ENCODE data around the gene SGTA. TPM values are rescaled to one million over a fixed set of nuclear protein-coding genes. Genes with fewer than 3 reads are reported as not detected.

The SGTA gene
- total RNA-seq, 1 donor from 2014 or later = 31.6 TPM

DNA sequence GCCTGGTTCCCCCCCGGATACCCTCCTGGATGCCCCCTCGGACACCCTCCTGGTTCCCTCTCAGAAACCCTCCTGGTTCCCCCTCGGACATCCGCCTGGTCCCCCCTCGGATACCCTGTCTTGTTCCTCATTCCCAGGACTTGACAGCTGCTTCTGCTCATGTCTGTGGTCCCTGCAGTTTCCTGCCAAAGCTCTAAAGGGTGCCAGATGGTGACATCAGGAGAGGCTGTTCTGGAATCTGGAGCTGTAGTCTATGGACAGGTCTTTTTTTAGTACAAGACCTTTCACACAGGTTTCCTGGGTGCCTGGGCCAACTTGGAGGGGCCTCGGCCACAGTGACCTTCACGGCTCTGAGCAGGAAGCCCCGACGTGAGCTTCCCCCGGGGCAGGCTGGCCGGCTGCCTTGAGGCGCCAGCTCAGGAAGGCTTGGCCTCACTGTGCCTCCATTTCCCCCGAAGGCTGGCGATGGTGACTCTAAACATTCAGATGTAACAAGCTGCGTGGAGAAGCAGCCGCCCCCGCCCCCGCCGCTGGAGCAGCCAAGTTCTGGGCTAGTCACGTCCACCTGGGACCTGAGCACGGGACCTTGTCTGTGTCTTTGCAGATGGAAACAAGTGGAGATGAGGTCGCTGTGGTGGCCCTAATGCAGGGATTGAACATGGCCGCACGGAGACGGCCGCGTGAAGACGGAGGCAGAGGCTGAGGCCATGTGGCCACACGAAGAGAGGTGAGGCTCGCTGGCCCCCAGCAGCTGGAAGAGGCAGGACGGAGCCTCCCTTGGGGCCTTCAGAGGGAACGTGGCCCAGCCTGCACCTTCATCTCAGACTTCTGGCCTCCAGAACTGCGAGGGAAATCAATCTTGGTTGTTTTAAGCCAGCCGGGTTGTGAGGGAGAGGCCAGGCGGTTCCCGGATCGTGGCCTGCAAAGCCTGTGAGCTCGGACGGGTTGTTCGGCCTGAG is 12.7 kb downstream of the SGTA start:
- no peak for DNase-seq (ENCODE audit: low read depth in 2 of 2)

DNA sequence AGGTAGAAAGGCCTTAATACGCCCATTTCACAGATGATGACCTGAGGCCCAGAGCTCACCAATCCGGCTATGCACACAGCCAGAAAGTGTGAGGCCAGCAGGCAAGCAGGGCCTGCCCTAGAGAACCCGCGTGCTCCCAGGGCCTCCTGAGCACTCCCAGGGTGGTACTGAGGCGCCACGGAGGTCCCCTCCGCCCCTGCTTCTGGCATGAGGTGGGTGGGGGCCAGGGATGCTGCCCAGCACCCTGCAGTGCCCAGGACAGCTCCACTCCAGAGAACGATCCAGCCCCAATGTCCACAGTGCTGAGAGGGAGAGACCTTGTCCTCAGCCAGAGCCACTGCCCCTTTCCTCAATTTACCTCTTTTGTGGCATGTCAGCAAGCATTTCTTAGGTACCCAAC is 13.9 kb downstream of the SGTA start:
- no peak for DNase-seq (ENCODE audit: low read depth in 2 of 2)

DNA sequence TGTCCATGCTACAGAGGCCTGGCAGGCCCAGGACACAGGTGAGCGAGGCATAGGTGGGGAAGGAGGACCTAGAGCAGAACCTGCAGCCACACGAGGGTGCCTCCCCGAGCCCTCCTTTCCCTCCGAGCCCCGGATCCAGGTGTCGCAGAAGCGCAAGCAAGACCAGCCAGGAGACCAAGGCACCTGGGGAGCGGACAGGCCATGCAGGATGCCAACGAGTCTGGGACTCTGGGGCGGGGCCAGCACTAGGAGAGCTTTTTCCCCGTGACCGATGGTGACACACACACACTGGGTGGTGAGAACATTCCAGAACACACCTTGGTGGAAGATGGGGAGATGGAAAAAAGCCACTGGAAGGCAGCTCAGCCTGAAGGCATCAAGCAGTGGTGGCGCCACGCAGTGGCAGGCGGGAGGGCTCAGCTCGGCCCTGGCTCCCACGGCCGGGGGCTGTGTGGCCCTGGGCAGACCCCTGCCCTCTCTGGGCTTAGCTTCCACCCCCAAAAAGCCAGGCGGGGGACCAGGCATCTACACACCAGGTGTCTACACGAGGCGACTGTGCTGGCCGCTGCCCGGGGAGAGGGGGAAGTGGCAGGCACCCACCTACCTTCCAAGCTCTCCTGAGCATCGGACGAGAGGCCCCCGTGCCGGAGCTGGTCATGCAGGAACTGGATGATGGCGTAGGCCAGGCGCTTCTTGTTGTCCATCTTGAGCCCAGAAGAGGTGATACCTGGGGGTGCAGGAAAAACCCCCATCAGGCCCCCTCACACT is 14.5 kb downstream of the SGTA start:
- DNase-seq (ENCODE audit: low read depth in 2 of 2) = no peak

DNA sequence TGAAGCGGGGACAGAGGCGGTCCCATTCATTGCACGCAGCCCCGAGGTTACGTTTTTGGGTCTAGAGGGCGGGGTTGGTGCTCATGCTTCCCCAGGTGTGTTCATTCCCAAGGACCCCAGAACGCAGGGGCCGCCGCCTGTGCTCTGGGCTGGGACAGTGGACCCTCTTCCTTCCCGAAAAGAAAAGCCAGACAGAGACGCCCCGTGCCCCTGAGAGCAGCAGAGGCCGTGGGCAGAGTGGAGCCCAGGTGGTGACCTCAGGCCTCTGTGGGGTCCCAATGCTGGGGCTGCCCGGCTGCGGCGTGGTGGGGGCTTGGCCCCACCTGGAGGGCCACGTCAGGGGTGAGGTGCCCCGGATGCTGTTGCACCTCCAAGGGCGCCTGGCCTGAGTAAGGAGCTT is 15.4 kb downstream of the SGTA start:
- DNase-seq (ENCODE audit: low read depth in 2 of 2) = no peak

DNA sequence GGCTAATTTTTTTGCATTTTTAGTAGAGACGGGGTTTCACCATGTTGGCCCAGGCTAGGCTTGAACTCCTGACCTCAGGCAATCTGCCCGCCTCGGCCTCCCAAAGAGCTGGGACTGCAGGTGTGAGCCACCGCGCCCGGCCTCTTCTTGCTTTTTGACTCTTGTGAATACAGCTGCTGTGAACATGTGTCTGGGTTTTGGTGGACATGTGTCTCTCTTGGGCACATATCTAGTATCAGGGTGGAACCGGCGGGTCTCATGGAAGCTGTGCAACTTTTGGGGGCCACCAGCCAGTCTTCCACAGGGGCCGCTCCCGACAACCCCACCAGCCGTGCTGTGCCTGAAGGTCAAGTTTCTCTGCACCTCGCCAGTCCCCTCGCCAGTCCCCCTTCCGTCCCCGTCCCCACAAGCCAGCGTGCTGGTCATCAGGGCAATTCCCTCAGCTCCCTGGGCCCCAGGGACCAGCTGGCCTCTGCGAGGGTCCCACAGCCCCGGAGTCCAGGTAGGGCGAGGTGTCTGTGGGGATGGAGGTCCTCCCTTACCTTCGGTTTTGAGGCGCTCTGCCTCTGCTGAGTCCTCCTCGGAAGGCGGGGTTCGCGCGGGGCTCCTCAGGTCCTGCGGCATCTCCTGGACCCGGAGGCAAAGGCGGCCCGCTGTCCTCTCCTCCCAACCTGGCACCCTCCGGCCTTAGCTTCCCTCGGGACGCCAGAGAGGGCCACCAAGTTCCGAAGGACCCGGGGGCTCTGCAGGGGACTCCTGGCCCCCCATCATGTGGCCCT is 16.3 kb downstream of the SGTA start:
- DNase-seq (ENCODE audit: low read depth in 2 of 2) = no peak

DNA sequence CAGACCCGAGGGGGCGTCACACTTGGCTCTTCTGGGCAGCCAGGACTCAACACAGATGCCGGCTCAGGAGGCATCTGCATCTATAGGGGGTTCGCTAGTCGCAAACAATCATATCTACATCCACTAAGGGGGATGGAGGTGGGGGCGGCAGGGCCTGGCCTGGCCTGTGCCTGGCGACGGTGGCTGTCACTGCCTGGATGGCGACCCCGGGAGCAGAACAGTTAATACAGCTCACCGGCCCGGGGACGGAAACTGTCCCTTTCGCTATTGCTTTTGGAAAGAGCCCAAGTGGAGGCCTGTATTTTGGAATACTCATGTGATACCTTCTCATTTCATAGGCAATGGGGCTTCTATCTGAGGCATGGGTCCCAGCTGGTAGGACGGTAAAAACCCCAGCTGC is 17.7 kb downstream of the SGTA start:
- DNase-seq (ENCODE audit: low read depth in 2 of 2) = peak in 1 of 2 donors; percentile 20

DNA sequence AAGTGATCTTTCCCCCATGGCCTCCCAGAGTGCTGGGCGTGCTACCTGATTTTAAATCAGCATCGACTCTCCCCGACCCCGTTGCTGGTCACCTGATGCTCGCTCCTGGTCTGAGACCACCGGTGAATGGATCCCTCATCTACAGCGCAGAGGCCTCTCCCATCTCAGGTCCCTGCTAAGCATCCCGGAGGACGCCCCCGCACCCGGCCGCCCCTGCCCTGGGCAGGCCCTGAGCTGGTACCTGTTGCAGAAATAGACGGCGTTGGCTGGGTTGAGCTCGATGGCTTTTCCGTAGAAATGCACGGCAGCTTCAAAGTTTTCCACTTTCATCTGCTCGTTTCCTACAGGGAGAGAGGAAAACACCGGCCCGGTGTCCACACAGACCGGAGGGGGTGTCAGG is 18.1 kb downstream of the SGTA start:
- peak in 1 of 2 donors; percentile 25 for DNase-seq (ENCODE audit: low read depth in 2 of 2)

DNA sequence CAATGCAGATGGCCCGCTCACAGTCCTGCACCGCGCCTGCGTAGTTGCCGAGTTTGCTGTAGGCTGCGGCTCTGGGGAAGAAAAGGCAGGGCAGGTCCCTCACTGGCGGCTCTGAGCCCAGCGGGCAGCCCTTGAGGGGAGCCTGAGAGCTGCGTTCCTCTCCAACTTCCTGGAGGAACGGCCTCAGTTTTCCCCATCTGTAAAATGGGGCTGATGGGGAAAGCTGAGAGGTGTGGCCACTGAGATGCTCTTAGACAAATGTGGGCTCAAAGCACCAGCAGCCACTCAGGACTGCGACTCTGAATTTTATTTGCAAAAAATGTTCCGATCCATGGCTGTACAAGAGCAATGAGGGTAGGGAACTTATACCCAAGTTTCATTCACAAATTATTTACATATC is 19.4 kb downstream of the SGTA start:
- DNase-seq (ENCODE audit: low read depth in 2 of 2) = no peak

DNA sequence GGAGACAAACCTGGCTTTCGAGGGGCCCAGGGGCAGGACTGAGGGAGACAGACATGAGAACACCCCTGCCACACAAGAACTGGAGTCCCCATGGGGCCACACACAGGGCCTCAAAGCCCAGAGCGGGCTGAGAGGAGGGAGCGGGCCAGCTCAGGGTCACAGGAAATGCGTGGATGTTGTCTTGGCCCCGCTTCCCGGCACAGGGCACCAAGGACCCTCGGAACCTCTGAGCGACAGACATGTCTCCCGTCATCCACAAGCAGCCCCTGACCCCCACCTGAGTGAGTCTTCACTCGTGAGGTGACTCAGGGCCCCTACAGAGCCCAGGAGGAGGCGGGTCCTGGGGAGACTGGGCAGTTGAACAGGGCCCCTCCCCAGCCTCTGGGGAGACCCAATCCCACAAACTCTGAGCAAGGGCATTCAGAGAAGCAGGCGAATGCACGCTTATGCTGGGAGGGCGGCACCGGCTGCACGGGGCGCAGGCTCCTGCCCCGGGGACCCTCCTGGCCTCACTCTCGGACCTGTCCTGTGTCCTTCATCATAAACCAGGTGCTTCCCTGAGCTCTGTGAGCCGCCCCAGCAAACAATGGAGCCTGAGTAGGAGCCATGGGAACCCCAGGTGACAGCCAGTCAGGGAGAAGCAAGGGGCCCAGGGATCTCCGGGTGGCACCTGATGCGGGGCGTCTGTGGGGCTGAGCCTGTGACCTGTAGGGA is 20.1 kb downstream of the SGTA start:
- no peak for DNase-seq (ENCODE audit: low read depth in 2 of 2)

DNA sequence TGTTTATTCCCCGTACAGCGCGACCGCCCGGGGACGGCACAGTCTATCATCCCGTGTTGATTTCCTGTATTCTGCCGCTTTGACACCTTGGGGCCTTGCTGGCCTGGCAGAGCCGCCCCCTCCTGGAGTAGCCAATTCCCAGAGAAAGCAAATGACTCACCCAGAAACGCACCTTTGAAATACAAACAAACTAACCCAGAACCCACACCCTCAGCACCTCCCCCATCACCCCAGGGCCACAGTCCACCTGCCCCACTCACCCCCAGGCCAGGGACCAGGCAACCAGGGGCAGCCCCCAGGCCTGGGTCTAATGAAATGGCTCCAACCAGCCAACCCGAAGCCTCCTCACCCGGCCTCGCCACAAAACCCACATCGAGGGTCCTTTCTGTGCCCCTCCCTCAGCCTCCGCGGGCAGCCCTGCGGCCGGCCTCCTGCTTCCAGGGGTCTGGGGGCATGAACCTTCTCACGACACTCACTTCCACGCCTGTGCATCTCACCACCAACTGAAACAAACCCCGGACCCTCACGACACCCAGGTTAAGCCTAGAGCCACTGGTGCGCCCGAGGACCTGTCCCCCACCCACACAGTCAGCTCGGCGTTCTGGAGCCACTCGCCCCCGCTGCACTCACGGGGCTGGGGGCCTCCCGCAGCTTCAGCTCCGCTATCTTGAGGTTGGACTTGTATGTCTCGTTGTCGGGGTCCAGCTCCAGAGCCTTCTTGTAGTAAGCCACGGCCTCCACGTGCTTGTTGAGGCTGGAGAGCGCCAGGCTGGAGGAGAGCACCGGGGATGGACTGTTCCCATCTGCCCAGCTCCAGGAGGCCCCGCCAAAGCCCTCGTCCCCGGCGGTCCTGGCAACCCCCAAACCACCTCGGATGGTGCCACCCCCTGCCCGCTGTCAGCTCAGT is 20.9 kb downstream of the SGTA start:
- DNase-seq (ENCODE audit: low read depth in 2 of 2) = no peak

DNA sequence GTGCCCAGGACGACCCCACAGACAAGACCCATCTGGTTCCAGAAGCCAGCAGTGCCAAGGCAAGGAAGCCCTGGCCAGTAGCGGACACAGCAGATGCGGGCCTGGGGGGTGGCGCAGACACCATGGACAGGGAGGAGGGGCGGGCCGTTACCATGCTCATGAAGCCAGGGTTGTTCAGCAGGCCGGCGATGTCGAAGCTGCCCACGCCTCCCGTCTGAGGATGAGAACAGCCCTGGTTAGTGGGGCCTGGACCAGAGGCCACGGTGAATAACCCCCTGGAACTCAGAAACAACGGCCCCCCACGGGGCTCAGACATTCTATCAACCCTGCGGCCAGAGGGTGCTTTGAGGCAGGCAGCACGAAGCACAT is 21.8 kb downstream of the SGTA start:
- no peak for DNase-seq (ENCODE audit: low read depth in 2 of 2)

DNA sequence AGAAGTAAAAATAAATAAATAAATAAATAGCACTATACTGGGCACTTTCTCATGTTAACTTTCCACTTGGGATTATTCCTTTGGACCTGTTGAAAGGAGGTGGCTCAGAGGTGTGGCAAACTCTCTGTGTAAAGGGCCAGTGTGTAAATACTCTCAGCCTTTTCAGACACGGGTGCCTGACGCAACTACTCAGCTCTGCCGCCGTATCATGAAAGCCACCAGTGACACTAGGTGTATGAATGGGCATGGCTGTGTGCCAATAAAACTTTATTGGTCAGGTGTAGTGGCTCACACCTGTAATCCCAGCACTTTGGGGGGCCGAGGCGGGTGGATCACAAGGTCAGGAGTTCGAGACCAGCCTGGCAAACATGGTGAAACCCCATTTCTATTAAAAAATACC is 23.1 kb downstream of the SGTA start:
- no peak for DNase-seq (ENCODE audit: low read depth in 2 of 2)

DNA sequence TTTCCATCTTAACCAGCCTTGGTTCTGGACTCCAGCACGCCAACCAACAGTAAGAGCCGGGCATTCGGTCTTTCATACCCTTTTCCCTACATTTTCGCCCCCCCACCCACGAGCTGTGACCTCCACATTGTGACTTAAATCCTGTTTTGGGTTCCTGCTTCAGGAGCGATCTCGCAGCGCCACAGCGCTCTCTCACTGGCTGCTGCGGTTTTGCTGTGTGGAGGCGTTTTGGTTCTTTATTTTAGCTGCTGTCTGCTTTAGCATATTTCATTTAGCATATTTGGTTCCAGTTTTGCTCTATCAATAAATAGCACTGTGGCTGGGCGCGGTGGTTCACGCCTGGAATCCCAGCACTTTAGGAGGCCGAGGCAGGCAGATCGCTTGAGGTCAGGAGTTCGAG is 23.7 kb downstream of the SGTA start:
- DNase-seq (ENCODE audit: low read depth in 2 of 2) = no peak

DNA sequence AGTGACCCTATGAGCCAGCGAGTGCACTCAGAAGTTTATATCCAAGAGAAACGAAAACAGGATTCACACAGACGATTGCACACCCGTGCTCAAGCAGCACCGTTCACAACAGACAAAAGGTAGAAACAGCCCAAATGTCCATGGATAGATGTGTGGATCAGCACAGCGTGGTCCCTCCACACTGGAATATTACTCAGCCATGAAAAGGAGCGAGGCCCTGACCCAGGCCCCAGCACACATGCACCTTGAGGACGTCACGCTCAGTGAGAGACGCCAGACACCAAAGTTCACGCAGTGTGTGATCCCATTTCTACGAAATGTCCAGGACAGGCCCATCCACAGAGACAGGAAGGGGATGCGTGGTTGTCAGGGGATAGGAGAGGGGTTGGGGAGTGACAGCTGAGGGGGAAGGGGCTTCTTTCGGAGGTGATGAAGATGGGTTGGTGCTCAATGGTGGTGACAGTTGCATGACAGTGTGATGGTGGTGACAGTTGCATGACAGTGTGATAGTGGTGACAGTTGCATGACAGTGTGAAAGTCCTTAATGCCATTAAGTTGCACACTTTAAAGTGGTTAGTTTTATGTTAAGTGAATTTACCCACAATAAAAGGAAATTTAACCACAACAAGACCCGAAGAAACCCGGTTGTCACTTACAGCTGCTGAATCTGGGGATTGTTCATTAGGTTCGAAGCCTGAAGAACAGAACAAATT is 24.3 kb downstream of the SGTA start:
- DNase-seq (ENCODE audit: low read depth in 2 of 2) = no peak

DNA sequence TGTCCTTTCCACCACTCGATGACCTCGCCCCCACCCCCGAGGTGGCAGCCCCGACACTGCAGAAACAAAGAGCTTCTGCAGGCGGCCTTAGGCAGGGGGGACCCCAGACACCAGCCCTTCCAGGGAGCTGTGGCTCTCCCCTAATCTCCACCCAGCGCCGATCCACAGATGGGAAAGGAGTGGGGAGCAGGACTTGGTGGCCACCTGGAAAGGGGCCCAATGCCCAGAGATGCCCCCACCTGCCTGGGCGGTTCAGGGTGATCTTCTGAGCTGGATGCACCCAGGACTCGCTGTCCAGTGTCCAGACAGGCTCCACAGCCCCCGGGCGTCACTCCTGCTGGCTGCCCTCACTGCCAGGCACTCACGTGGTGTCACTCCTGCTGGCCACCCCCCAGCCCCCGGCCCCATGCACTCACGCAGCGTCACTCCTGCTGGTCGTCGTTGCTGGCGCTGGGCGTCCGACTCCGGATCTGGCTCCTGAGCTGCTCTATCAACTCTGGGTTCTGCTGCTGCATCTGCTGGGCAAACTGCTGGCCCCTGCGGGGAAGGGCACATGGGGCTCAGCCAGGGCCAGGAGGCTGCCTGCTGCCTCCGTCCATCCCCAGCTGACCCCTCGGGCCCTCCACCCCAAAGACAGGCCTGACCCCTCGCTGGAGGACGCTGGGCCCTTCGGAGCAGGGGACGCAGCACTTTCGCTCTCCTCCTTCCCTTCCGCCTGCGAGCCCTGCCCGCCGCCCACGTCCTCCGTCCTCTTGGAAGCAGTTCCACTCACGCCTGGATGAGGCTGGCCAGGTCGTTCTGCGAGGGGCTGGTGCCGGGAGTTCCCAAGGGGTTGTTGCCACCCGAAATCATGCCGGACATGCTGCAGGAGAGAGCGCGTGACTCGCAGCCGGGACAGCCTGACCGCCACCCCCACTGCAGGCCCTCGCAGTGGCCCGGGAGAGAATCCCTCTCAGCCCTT is 25.9 kb downstream of the SGTA start:
- DNase-seq (ENCODE audit: low read depth in 2 of 2) = no peak

DNA sequence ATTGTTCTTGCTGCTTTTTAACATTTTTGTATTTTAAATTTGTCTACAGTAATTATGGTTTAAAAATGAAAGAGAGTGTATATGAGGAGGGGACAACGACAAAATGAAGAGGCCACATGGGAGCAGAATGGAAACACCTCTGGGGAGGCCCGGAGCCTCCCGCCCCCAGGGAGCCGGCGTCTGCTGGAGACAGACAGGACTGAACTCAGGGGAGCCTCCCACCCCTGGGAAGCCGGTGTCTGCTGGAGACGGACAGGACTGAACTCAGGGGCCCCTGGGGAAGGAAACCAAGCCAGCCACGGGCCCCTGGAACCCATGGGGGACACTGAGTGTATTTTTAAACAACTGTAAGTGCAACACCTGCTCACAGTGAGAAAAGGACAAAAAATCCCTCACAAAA is 26.6 kb downstream of the SGTA start:
- no peak for DNase-seq (ENCODE audit: low read depth in 2 of 2)

DNA sequence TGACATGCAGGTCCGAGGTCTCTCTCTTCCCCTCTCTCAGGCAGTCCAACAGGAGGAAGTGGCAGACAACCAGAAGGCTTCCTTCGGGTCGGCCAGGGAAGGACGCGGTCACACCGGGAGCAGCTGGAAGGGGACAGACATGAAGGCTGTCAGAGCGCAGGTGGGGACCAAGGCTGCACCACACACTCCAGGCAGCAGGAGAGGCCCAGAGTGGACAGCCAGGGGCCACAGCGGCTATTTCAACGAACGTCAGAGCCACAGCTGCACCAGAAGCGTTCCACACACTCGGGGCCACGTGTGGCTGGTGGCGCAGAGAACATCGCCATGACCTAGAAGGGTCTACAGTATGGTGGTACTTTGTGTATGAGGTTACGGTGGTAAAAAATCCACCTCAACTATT is 27.3 kb downstream of the SGTA start:
- DNase-seq (ENCODE audit: low read depth in 2 of 2) = no peak

DNA sequence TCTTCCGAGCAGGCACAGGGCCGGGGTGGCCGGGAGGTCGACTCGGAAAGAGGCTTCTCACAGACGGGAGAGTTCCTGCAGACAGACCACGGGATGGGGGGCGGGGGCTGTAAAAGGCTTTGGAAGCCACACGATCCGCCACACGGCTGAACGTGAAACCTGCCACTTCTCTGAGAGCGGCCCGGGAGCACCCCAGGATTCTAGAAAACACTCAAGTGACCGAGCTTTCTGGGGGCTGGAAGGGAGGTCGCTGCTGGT is 27.7 kb downstream of the SGTA start:
- no peak for DNase-seq (ENCODE audit: low read depth in 2 of 2)

Data from dermis microvascular lymphatic vessel endothelial cell (primary cell).